HepG2 (cell line): ENCODE data around the gene ITPR1. TPM values are rescaled to one million over a fixed set of nuclear protein-coding genes. Genes with fewer than 3 reads are reported as not detected.

Experiments used
- ATAC-seq: fragments of 200-7000 bp; cut with Tn5 transposase; 3 replicates; pipeline ENCODE4 v1.9.1; 2020; ENCODE audit warnings: mild to moderate bottlenecking, moderate library complexity
- BruUV-seq: library from RNA; stranded (reverse); fragments of 400-500 nt; replicated peaks from 2 replicates; lab custom pipeline; 2021; lab: Mats Ljungman, UMichigan
- CTCF ChIA-PET: fragments of 300-600 bp; formaldehyde crosslinking; extraction: SDS; loops from one replicate; lab custom pipeline; 2021; ENCODE audit warnings: low total read pairs, inconsistent platforms, low intra/inter-chr PET ratio; lab: Yijun Ruan, JAX
- POLR2A ChIA-PET: fragments of 350-600 bp; sonication (Branson Sonifier 250); formaldehyde crosslinking; loops from one replicate; lab custom pipeline; 2020; ENCODE audit warnings: antibody characterized with exemption, inconsistent platforms; lab: Yijun Ruan, JAX
- DNase-seq: peaks from one replicate; pipeline ENCODE4 v3.0.0-alpha.2; 2015; ENCODE audit warnings: low spot score
- FAIRE-seq: peaks from 3 replicates; lab custom pipeline; 2011; peaks lifted over from hg19 to GRCh38; lab: Jason Lieb, UNC
- H2AFZ ChIP-seq: one replicate; pipeline ENCODE4 v1.6.1; 2011; ENCODE audit warnings: low read length, inconsistent platforms
- H3K27ac ChIP-seq: fragments of 300-600 bp; 3 replicates; pipeline ENCODE4 v1.8.0; 2011; ENCODE audit warnings: mixed run types, mild to moderate bottlenecking, mixed read lengths, low read length, inconsistent platforms; ENCODE audit not compliant: insufficient read depth; ENCODE audit errors: extremely low read length
- H3K27me3 ChIP-seq, 2 experiments: fragments of 200-600 bp in 1 of 2; 2 replicates in 1 of 2; 3 replicates in 1 of 2; pipeline versions ENCODE4 v1.6.0 to v1.8.0; 2011; ENCODE audit warnings: low read length in 2 of 2, mild to moderate bottlenecking in 2 of 2, moderate library complexity in 2 of 2, inconsistent platforms in 1 of 2; ENCODE audit not compliant: insufficient read depth in 2 of 2, control insufficient read depth in 1 of 2
- H3K36me3 ChIP-seq, 2 experiments: fragments of 200-600 bp in 1 of 2; replicated peaks in 1 of 2; 2 replicates in 1 of 2; 3 replicates in 1 of 2; pipeline versions ENCODE4 v1.5.1 to v1.8.0; 2011; ENCODE audit warnings: low read length in 2 of 2, inconsistent platforms in 1 of 2; ENCODE audit not compliant: insufficient read depth in 2 of 2, control insufficient read depth in 1 of 2
- H3K4me1 ChIP-seq: 2 replicates; pipeline ENCODE4 v1.5.1; 2012; ENCODE audit warnings: low read length, inconsistent platforms; ENCODE audit not compliant: insufficient read depth
- H3K4me2 ChIP-seq: 2 replicates; pipeline ENCODE4 v1.6.0; 2011; ENCODE audit warnings: low read depth, low read length, inconsistent platforms
- H3K4me3 ChIP-seq, 3 experiments: fragments of 200-600 bp in 1 of 3; sonication (generic), shearing (Covaris generic) in 1 of 3; replicated peaks in 1 of 3; 2 replicates each; pipeline ENCODE4 v1.5.1; 2011 to 2016; ENCODE audit warnings: low read length in 3 of 3, inconsistent platforms in 2 of 3, low read depth in 2 of 3, mild to moderate bottlenecking in 2 of 3, control low read depth in 1 of 3, mixed read lengths in 1 of 3; ENCODE audit not compliant: insufficient read depth in 1 of 3
- H3K79me2 ChIP-seq: one replicate; pipeline ENCODE4 v1.6.1; 2011; ENCODE audit warnings: low read length, inconsistent platforms; ENCODE audit not compliant: insufficient read depth
- H3K9ac ChIP-seq: 2 replicates; pipeline ENCODE4 v1.6.0; 2011; ENCODE audit warnings: mild to moderate bottlenecking, low read depth, low read length, inconsistent platforms; ENCODE audit not compliant: insufficient read depth
- H3K9me3 ChIP-seq: 2 replicates; pipeline ENCODE4 v1.5.1; 2012; ENCODE audit warnings: mild to moderate bottlenecking, low read length
- H4K20me1 ChIP-seq: 2 replicates; pipeline ENCODE4 v1.6.0; 2011; ENCODE audit warnings: inconsistent platforms, mild to moderate bottlenecking, low read length, moderate library complexity; ENCODE audit not compliant: insufficient read depth
- CREB1 ChIP-seq, 2 experiments: fragments of 450-650 bp in 1 of 2; IDR thresholded peaks; 2 replicates each; pipeline ENCODE4 v1.6.1; 2016 to 2017; ENCODE audit warnings: control low read depth in 1 of 2, mild to moderate bottlenecking in 1 of 2, missing compliant biosample characterization in 1 of 2, missing genetic modification characterization in 1 of 2
- JUNB ChIP-seq: sonication (generic); formaldehyde crosslinking; IDR thresholded peaks from 2 replicates; pipeline ENCODE4 v1.8.0; 2022; ENCODE audit warnings: missing genetic modification reagents, mild to moderate bottlenecking, borderline replicate concordance
- KDM6A ChIP-seq: IDR thresholded peaks from 2 replicates; pipeline ENCODE4 v1.6.1; 2016; ENCODE audit warnings: low read depth
- NKX3-1 ChIP-seq: sonication (generic); formaldehyde crosslinking; IDR thresholded peaks from 2 replicates; pipeline ENCODE4 v1.5.0; 2020; ENCODE audit warnings: missing genetic modification reagents
- U2AF1 ChIP-seq: fragments of 200-400 bp; formaldehyde crosslinking; optimal IDR thresholded peaks from 2 replicates; pipeline ENCODE3; 2017; ENCODE audit warnings: mild to moderate bottlenecking, low read depth, low read length
- ZBTB21 ChIP-seq: sonication (generic); formaldehyde crosslinking; IDR thresholded peaks from 2 replicates; pipeline ENCODE4 v1.4.0; 2020; ENCODE audit warnings: missing genetic modification reagents
- WGBS: methylation state at CpG from one replicate; pipeline ENCODE4 v1.1.6; 2017; ENCODE audit warnings: low lambda C conversion rate; 5-methylcytosine and 5-hydroxymethylcytosine counted together
- in situ Hi-C: cut with HindIII; loops from 2 replicates; pipeline ENCODE4 v1.10.0; 2017; ENCODE audit warnings: low pct_unique_long_range_greater_than_20kb; ENCODE audit not compliant: extremely low pct_ligation_motif_present
- intact Hi-C: fragments of 100-400 bp; cut with micrococcal nuclease; formaldehyde crosslinking; loops from one replicate; pipeline ENCODE4 v1.10.0; 2022; ENCODE audit not compliant: unreplicated experiment
- polyA plus RNA-seq, 8 experiments: library from polyadenylated mRNA; depleted of rRNA in 3 of 8; stranded (reverse) in 7 of 8; unstranded in 1 of 8; fragments of >200 nt; fragmentation: Illumina TruSeq in 4 of 8; extraction: Trizol in 4 of 8; gene quantifications; 2 replicates each; pipeline versions ENCODE4 v1.2.1 to v1.2.3, GENCODE V29; 2011 to 2016; ENCODE audit warnings: low read depth in 4 of 8, missing spikeins in 1 of 8, mixed read lengths in 1 of 8; ENCODE audit not compliant: insufficient read depth in 1 of 8
- total RNA-seq, 5 experiments: library from RNA; depleted of rRNA; stranded (reverse); fragments of >200 nt; fragmentation: Illumina TruSeq; extraction: Trizol; gene quantifications; 2 replicates each; pipeline ENCODE4 v1.2.3, GENCODE V29; 2016; ENCODE audit warnings: low read depth in 1 of 5
- TF ChIP-seq, protein P1 (sequence below), 2 experiments: sonication (generic) in 1 of 2; formaldehyde crosslinking in 1 of 2; IDR thresholded peaks; 2 replicates each; pipeline versions ENCODE4 v1.4.0 to v1.6.1; 2018 to 2020; ENCODE audit warnings: missing genetic modification reagents in 2 of 2, borderline replicate concordance in 1 of 2, low read depth in 1 of 2, mild to moderate bottlenecking in 1 of 2, missing biosample characterization in 1 of 2
- TF ChIP-seq, protein P2 (sequence below): sonication (generic); formaldehyde crosslinking; IDR thresholded peaks from 2 replicates; pipeline ENCODE4 v1.4.0; 2020; ENCODE audit warnings: mild to moderate bottlenecking, missing genetic modification reagents
- TF ChIP-seq, protein P3 (sequence below): IDR thresholded peaks from 2 replicates; pipeline ENCODE4 v1.6.1; 2016; ENCODE audit warnings: low read depth, borderline replicate concordance
- TF ChIP-seq, protein P4 (sequence below): sonication (generic); formaldehyde crosslinking; IDR thresholded peaks from 2 replicates; pipeline ENCODE4 v1.9.0; 2021; ENCODE audit warnings: missing genetic modification reagents, mild to moderate bottlenecking, borderline replicate concordance

Gene ITPR1
- total and polyA plus RNA-seq, 2 of the 13 experiments (the other 11 are each of a cell fraction or from before 2014, with no cell fraction given): 10.0 to 11.4 TPM

DNA sequence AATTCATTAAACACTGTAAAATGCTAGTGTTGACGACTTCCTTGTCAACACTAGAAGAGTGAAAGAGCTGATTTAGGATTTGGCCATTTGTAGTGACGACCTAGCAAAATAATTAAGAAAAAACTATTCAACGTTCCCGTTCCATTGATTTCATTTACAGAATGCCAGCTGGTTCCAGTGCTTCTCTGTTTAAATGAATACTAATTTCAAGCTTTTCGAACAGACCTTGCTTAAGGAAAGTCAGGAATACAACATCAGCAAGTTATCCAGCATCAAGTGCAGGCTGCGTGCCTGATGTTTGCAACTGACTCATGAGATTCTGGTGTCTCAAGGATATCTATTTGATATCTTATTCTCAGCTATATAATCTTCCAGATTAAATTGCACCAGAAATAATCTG, 387.7 kb downstream of the ITPR1 start:
- H3K9me3 ChIP-seq: no peaks in the 10 kb centered on the region
- no peaks in the 10 kb centered on the region for H3K36me3 ChIP-seq
- TF ChIP-seq, protein P1, sequence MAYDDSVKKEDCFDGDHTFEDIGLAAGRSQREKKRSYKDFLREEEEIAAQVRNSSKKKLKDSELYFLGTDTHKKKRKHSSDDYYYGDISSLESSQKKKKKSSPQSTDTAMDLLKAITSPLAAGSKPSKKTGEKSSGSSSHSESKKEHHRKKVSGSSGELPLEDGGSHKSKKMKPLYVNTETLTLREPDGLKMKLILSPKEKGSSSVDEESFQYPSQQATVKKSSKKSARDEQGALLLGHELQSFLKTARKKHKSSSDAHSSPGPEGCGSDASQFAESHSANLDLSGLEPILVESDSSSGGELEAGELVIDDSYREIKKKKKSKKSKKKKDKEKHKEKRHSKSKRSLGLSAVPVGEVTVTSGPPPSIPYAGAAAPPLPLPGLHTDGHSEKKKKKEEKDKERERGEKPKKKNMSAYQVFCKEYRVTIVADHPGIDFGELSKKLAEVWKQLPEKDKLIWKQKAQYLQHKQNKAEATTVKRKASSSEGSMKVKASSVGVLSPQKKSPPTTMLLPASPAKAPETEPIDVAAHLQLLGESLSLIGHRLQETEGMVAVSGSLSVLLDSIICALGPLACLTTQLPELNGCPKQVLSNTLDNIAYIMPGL (CRISPR knock-in tag; IDR thresholded peaks at IDR 0.05; ENCODE audit: borderline replicate concordance in 1 of 2, low read depth in 1 of 2): no peak
- TF ChIP-seq KDM6A (CRISPR knock-in tag) (no peak), NKX3-1 (CRISPR knock-in tag) (no peak), U2AF1 (no peak), CREB1 (IDR thresholded peaks at IDR 0.05) (no peak), CREB1 (CRISPR knock-in tag; IDR thresholded peaks at IDR 0.05) (no peak), ZBTB21 (CRISPR knock-in tag) (no peak), JUNB (CRISPR knock-in tag) (no peak)
- TF ChIP-seq, protein P2, sequence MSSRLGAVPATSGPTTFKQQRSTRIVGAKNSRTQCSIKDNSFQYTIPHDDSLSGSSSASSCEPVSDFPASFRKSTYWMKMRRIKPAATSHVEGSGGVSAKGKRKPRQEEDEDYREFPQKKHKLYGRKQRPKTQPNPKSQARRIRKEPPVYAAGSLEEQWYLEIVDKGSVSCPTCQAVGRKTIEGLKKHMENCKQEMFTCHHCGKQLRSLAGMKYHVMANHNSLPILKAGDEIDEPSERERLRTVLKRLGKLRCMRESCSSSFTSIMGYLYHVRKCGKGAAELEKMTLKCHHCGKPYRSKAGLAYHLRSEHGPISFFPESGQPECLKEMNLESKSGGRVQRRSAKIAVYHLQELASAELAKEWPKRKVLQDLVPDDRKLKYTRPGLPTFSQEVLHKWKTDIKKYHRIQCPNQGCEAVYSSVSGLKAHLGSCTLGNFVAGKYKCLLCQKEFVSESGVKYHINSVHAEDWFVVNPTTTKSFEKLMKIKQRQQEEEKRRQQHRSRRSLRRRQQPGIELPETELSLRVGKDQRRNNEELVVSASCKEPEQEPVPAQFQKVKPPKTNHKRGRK (CRISPR knock-in tag): no peak
- TF ChIP-seq, protein P3, sequence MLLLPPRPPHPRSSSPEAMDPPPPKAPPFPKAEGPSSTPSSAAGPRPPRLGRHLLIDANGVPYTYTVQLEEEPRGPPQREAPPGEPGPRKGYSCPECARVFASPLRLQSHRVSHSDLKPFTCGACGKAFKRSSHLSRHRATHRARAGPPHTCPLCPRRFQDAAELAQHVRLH (CRISPR knock-in tag): no peak
- TF ChIP-seq, protein P4, sequence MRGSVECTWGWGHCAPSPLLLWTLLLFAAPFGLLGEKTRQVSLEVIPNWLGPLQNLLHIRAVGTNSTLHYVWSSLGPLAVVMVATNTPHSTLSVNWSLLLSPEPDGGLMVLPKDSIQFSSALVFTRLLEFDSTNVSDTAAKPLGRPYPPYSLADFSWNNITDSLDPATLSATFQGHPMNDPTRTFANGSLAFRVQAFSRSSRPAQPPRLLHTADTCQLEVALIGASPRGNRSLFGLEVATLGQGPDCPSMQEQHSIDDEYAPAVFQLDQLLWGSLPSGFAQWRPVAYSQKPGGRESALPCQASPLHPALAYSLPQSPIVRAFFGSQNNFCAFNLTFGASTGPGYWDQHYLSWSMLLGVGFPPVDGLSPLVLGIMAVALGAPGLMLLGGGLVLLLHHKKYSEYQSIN: no peak
- WGBS: 51% methylated on average over 6 of the region's 6 CpGs
- in situ Hi-C loops (no loop called here), intact Hi-C loops (no loop called here)
- no peaks in the 10 kb centered on the region for H4K20me1 ChIP-seq
- no peak overlapping the region for H3K9ac ChIP-seq
- H3K4me1 ChIP-seq: peaks cover 6% of the 10 kb centered on the region; the same call in 1 of the 2 replicates
- ATAC-seq (no peak), DNase-seq (no peak), FAIRE-seq (no peak)
- H3K27ac ChIP-seq: no peak overlapping the region
- no peaks in the 10 kb centered on the region for H3K27me3 ChIP-seq
- H2AFZ ChIP-seq: no peak overlapping the region
- no peaks in the 10 kb centered on the region for H3K79me2 ChIP-seq
- ChIA-PET POLR2A (no interaction called here), CTCF (no interaction called here)
- H3K4me3 ChIP-seq: no peak overlapping the region
- BruUV-seq: no TSS peak
- no peak overlapping the region for H3K4me2 ChIP-seq
